GM23338 (cell line): ENCODE measurements around the gene MORN4. TPM values are rescaled to one million over a fixed set of nuclear protein-coding genes. Genes with fewer than 3 reads are reported as not detected.

Experiments used
- ATAC-seq: fragments of 200-7000 bp; cut with Tn5 transposase; 3 replicates; pipeline ENCODE4 v1.9.1; 2020
- DNase-seq: peaks from one replicate; pipeline ENCODE4 v3.0.0-alpha.2; 2015; ENCODE audit warnings: low spot score
- H2AFZ ChIP-seq: fragments of 200-600 bp; sonication (generic); 2 replicates; pipeline ENCODE4 v1.8.0; 2016; ENCODE audit warnings: antibody characterized with exemption, mild to moderate bottlenecking, moderate library complexity
- H3F3A ChIP-seq: fragments of 200-600 bp; sonication (generic); replicated peaks from 2 replicates; pipeline ENCODE4 v1.8.0; 2017; ENCODE audit warnings: antibody characterized with exemption, mixed run types, low read depth
- H3K27ac ChIP-seq: fragments of 200-600 bp; sonication (generic); 2 replicates; pipeline ENCODE4 v1.6.1; 2016; ENCODE audit warnings: low read depth
- H3K27me3 ChIP-seq: fragments of 200-600 bp; sonication (generic); 2 replicates; pipeline ENCODE4 v1.8.0; 2016; ENCODE audit warnings: mild to moderate bottlenecking, mixed run types, moderate library complexity; ENCODE audit not compliant: insufficient read depth
- H3K36me3 ChIP-seq: fragments of 200-600 bp; sonication (generic); 2 replicates; pipeline ENCODE4 v1.8.0; 2016; ENCODE audit warnings: mild to moderate bottlenecking; ENCODE audit not compliant: insufficient read depth
- H3K4me1 ChIP-seq: fragments of 200-600 bp; sonication (generic); 2 replicates; pipeline ENCODE4 v1.8.0; 2016; ENCODE audit warnings: mild to moderate bottlenecking, moderate library complexity; ENCODE audit not compliant: insufficient read depth
- H3K4me2 ChIP-seq: fragments of 200-600 bp; sonication (generic); 2 replicates; pipeline ENCODE4 v1.7.1; 2017; ENCODE audit warnings: mixed run types
- H3K4me3 ChIP-seq: fragments of 200-600 bp; sonication (generic); 2 replicates; pipeline ENCODE4 v1.6.1; 2016; ENCODE audit warnings: mixed run types
- H3K79me2 ChIP-seq: fragments of 200-600 bp; sonication (generic); replicated peaks from 2 replicates; pipeline ENCODE4 v1.8.0; 2017; ENCODE audit warnings: mild to moderate bottlenecking; ENCODE audit not compliant: insufficient read depth
- H3K9me2 ChIP-seq: fragments of 200-600 bp; sonication (generic); 2 replicates; pipeline ENCODE4 v1.8.0; 2017; ENCODE audit not compliant: insufficient read depth
- H4K20me1 ChIP-seq: fragments of 200-600 bp; sonication (generic); replicated peaks from 2 replicates; pipeline ENCODE4 v1.8.0; 2017; ENCODE audit warnings: mild to moderate bottlenecking; ENCODE audit not compliant: insufficient read depth
- H3K27ac Mint-ChIP-seq: 2 replicates; pipeline ENCODE4 v1.8.0; 2020; ENCODE audit warnings: inconsistent platforms, mild to moderate bottlenecking, moderate library complexity, mixed read lengths
- H3K27me3 Mint-ChIP-seq: 3 replicates; pipeline ENCODE4 v1.8.0; 2022; ENCODE audit warnings: low read depth, mild to moderate bottlenecking, moderate library complexity, mixed read lengths, inconsistent platforms; ENCODE audit not compliant: insufficient read depth, poor library complexity
- H3K36me3 Mint-ChIP-seq: 3 replicates; pipeline ENCODE4 v1.8.0; 2021; ENCODE audit warnings: low read depth, mild to moderate bottlenecking, inconsistent platforms, moderate library complexity, mixed read lengths
- H3K4me1 Mint-ChIP-seq: 3 replicates; pipeline ENCODE4 v1.8.0; 2020; ENCODE audit warnings: mild to moderate bottlenecking, inconsistent platforms, mixed read lengths
- H3K4me3 Mint-ChIP-seq: 3 replicates; pipeline ENCODE4 v1.8.0; 2021; ENCODE audit warnings: moderate library complexity, mild to moderate bottlenecking, inconsistent platforms, mixed read lengths
- H3K9me3 Mint-ChIP-seq: 3 replicates; pipeline ENCODE4 v1.8.0; 2020; ENCODE audit warnings: moderate library complexity, mild to moderate bottlenecking, inconsistent platforms, mixed read lengths
- EZH2 ChIP-seq: fragments of 200-600 bp; sonication (generic); IDR thresholded peaks from one replicate; pipeline ENCODE4 v1.8.0; 2017; ENCODE audit warnings: antibody characterized with exemption, mild to moderate bottlenecking, low read depth; ENCODE audit not compliant: unreplicated experiment
- JUNB ChIP-seq: IDR thresholded peaks from one replicate; pipeline ENCODE4 v1.6.1; 2016; ENCODE audit warnings: antibody characterized with exemption; ENCODE audit not compliant: unreplicated experiment
- NANOG ChIP-seq: IDR thresholded peaks from 2 replicates; pipeline ENCODE4 v1.6.1; 2016; ENCODE audit warnings: antibody characterized with exemption, borderline replicate concordance
- POLR2AphosphoS5 ChIP-seq: IDR thresholded peaks from 2 replicates; pipeline ENCODE4 v1.6.1; 2016; ENCODE audit warnings: antibody characterized with exemption, low read depth
- STAT1 ChIP-seq: IDR thresholded peaks from one replicate; pipeline ENCODE4 v1.6.1; 2016; ENCODE audit warnings: antibody characterized with exemption; ENCODE audit not compliant: unreplicated experiment
- ZNF331 ChIP-seq: fragments of 250-450 bp; sonication (Bioruptor Pico); IDR thresholded peaks from 2 replicates; pipeline ENCODE4 v1.5.0; 2020; ENCODE audit warnings: low read depth, mild to moderate bottlenecking, moderate library complexity
- polyA plus RNA-seq: library from polyadenylated mRNA; unstranded; fragments of >200 nt; fragmentation: Nextera tagmentation; extraction: Ambion mirVana; gene quantifications from 2 replicates; pipeline ENCODE4 v1.2.1, GENCODE V29; 2016
- total RNA-seq: library from RNA; depleted of rRNA; stranded (reverse); fragments of >200 nt; shearing (Covaris generic); gene quantifications from 2 replicates; pipeline ENCODE4 v1.2.3, GENCODE V29; 2014
- TF ChIP-seq, protein P1 (sequence below): fragments of 250-450 bp; sonication (Bioruptor Pico); IDR thresholded peaks from 2 replicates; pipeline ENCODE4 v1.5.0; 2020; ENCODE audit warnings: mild to moderate bottlenecking, moderate library complexity
- TF ChIP-seq, protein P2 (sequence below): IDR thresholded peaks from one replicate; pipeline ENCODE4 v1.6.1; 2018; ENCODE audit warnings: antibody characterized with exemption; ENCODE audit not compliant: unreplicated experiment
- TF ChIP-seq, protein P3 (sequence below): IDR thresholded peaks from 2 replicates; pipeline ENCODE4 v1.6.1; 2016; ENCODE audit warnings: antibody characterized with exemption

The MORN4 gene
- total and polyA plus RNA-seq, 2 experiments from 2014 or later, result 9.0 to 50.0 TPM

DNA sequence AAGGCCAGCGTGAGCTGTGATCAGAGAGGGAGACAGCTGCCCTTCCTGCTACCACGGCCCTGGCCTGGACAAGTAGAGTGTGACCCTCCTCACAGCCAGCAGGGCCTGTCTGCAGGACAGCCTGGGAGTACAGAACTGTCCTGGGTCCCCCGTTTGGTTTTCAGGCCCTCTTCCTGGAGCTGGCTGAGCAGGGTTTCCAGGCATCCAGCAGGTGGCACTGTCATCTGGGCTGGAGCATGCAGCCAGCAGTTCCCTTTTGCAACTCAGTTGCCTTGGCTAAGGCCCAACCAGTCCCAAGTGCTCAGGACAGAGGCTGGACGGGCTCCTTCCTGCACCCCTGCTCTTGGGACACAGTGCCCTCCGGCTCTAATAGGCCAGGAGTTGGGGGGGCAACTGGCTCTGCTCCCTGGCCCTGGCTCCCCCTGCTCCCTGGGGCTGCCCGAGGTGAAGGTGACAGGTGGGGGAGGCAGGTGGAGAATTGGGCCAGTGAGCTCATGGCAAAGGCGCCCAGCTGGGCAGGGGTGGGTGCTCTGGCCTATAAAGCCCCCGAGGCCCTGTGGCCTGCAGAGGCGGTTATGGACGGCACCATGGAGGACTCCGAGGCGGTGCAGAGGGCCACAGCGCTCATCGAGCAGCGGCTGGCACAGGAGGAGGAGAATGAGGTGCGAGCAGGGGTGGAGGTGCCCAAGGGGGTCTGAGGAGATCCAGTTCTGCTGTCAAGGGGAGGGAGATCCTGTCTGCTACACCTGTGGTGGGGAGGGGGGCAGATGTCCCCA, 60.9 kb downstream of the MORN4 start, which contains the start of gene ANKRD2 (continued):
- TF ChIP-seq, protein P1, sequence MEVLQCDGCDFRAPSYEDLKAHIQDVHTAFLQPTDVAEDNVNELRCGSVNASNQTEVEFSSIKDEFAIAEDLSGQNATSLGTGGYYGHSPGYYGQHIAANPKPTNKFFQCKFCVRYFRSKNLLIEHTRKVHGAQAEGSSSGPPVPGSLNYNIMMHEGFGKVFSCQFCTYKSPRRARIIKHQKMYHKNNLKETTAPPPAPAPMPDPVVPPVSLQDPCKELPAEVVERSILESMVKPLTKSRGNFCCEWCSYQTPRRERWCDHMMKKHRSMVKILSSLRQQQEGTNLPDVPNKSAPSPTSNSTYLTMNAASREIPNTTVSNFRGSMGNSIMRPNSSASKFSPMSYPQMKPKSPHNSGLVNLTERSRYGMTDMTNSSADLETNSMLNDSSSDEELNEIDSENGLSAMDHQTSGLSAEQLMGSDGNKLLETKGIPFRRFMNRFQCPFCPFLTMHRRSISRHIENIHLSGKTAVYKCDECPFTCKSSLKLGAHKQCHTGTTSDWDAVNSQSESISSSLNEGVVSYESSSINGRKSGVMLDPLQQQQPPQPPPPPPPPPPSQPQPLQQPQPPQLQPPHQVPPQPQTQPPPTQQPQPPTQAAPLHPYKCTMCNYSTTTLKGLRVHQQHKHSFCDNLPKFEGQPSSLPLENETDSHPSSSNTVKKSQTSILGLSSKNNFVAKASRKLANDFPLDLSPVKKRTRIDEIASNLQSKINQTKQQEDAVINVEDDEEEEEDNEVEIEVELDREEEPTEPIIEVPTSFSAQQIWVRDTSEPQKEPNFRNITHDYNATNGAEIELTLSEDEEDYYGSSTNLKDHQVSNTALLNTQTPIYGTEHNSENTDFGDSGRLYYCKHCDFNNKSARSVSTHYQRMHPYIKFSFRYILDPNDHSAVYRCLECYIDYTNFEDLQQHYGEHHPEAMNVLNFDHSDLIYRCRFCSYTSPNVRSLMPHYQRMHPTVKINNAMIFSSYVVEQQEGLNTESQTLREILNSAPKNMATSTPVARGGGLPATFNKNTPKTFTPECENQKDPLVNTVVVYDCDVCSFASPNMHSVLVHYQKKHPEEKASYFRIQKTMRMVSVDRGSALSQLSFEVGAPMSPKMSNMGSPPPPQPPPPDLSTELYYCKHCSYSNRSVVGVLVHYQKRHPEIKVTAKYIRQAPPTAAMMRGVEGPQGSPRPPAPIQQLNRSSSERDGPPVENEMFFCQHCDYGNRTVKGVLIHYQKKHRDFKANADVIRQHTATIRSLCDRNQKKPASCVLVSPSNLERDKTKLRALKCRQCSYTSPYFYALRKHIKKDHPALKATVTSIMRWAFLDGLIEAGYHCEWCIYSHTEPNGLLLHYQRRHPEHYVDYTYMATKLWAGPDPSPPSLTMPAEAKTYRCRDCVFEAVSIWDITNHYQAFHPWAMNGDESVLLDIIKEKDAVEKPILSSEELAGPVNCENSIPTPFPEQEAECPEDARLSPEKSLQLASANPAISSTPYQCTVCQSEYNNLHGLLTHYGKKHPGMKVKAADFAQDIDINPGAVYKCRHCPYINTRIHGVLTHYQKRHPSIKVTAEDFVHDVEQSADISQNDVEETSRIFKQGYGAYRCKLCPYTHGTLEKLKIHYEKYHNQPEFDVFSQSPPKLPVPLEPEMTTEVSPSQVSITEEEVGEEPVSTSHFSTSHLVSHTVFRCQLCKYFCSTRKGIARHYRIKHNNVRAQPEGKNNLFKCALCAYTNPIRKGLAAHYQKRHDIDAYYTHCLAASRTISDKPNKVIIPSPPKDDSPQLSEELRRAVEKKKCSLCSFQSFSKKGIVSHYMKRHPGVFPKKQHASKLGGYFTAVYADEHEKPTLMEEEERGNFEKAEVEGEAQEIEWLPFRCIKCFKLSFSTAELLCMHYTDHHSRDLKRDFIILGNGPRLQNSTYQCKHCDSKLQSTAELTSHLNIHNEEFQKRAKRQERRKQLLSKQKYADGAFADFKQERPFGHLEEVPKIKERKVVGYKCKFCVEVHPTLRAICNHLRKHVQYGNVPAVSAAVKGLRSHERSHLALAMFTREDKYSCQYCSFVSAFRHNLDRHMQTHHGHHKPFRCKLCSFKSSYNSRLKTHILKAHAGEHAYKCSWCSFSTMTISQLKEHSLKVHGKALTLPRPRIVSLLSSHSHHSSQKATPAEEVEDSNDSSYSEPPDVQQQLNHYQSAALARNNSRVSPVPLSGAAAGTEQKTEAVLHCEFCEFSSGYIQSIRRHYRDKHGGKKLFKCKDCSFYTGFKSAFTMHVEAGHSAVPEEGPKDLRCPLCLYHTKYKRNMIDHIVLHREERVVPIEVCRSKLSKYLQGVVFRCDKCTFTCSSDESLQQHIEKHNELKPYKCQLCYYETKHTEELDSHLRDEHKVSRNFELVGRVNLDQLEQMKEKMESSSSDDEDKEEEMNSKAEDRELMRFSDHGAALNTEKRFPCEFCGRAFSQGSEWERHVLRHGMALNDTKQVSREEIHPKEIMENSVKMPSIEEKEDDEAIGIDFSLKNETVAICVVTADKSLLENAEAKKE (CRISPR knock-in tag), result no peak
- TF ChIP-seq, protein P2, sequence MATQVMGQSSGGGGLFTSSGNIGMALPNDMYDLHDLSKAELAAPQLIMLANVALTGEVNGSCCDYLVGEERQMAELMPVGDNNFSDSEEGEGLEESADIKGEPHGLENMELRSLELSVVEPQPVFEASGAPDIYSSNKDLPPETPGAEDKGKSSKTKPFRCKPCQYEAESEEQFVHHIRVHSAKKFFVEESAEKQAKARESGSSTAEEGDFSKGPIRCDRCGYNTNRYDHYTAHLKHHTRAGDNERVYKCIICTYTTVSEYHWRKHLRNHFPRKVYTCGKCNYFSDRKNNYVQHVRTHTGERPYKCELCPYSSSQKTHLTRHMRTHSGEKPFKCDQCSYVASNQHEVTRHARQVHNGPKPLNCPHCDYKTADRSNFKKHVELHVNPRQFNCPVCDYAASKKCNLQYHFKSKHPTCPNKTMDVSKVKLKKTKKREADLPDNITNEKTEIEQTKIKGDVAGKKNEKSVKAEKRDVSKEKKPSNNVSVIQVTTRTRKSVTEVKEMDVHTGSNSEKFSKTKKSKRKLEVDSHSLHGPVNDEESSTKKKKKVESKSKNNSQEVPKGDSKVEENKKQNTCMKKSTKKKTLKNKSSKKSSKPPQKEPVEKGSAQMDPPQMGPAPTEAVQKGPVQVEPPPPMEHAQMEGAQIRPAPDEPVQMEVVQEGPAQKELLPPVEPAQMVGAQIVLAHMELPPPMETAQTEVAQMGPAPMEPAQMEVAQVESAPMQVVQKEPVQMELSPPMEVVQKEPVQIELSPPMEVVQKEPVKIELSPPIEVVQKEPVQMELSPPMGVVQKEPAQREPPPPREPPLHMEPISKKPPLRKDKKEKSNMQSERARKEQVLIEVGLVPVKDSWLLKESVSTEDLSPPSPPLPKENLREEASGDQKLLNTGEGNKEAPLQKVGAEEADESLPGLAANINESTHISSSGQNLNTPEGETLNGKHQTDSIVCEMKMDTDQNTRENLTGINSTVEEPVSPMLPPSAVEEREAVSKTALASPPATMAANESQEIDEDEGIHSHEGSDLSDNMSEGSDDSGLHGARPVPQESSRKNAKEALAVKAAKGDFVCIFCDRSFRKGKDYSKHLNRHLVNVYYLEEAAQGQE, result no peak
- TF ChIP-seq EZH2, result no peak

DNA sequence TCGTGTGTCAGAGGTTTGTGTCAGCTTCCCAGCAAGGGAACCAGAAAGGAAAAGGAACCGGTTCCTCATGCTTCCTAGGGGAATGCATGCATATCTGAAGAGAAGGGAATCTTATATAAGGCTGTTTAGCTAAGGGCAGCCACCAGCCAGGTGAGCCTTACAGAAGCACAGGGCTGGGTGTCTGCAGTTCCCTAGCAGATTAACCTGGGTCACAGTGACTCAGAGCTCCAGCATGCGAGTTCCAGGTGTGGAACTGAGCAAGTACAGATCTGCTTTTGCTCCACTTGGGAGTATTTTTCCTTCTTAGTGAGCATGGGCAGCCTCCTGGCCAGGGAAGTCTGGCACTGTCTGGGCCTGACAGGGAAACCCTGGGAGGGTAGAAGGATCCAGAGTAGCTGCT, 61.7 kb downstream of the MORN4 start:
- Histone ChIP-seq H3K79me2 (no peaks in the 10 kb centered on the region), H3K4me2 (no peak overlapping the region), H3F3A (no peaks in the 10 kb centered on the region), H3K4me1 (no peaks in the 10 kb centered on the region; the same call in 1 of the 2 replicates), H2AFZ (no peak overlapping the region), H3K27me3 (no peaks in the 10 kb centered on the region), H4K20me1 (0 out of 2 replicates have a peak, but pooled peaks cover 3% of the 10 kb centered on the region), H3K36me3 (no peaks in the 10 kb centered on the region; the same call in 1 of the 2 replicates), H3K4me3 (no peak overlapping the region), H3K9me2 (no peaks in the 10 kb centered on the region), H3K27ac (peak overlapping the region; percentile 85; the same call in 1 of the 2 replicates)
- Mint-ChIP-seq H3K27ac (peak overlapping the region; percentile 52), H3K36me3 (peaks cover 2% of the 10 kb centered on the region; the same call in 1 of the 3 replicates), H3K4me3 (no peak overlapping the region), H3K9me3 (no peaks in the 10 kb centered on the region), H3K27me3 (peaks cover 6% of the 10 kb centered on the region), H3K4me1 (peaks cover 17% of the 10 kb centered on the region; the same call in 2 of the 3 replicates)
- no peak for ATAC-seq
- DNase-seq, result no peak
- TF ChIP-seq ZNF331 (CRISPR knock-in tag) (no peak), NANOG (no peak), JUNB (no peak), POLR2AphosphoS5 (no peak), STAT1 (no peak)
- TF ChIP-seq, protein P3, sequence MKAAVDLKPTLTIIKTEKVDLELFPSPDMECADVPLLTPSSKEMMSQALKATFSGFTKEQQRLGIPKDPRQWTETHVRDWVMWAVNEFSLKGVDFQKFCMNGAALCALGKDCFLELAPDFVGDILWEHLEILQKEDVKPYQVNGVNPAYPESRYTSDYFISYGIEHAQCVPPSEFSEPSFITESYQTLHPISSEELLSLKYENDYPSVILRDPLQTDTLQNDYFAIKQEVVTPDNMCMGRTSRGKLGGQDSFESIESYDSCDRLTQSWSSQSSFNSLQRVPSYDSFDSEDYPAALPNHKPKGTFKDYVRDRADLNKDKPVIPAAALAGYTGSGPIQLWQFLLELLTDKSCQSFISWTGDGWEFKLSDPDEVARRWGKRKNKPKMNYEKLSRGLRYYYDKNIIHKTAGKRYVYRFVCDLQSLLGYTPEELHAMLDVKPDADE, result no peak
